ENCODE data around the gene CSNK1G1.
"Not testable (repeated sequence)": the region's sequence is repeated elsewhere in the genome, so short reads cannot be mapped to it uniquely, and the experiment has no call there.

Gene CSNK1G1

DNA sequence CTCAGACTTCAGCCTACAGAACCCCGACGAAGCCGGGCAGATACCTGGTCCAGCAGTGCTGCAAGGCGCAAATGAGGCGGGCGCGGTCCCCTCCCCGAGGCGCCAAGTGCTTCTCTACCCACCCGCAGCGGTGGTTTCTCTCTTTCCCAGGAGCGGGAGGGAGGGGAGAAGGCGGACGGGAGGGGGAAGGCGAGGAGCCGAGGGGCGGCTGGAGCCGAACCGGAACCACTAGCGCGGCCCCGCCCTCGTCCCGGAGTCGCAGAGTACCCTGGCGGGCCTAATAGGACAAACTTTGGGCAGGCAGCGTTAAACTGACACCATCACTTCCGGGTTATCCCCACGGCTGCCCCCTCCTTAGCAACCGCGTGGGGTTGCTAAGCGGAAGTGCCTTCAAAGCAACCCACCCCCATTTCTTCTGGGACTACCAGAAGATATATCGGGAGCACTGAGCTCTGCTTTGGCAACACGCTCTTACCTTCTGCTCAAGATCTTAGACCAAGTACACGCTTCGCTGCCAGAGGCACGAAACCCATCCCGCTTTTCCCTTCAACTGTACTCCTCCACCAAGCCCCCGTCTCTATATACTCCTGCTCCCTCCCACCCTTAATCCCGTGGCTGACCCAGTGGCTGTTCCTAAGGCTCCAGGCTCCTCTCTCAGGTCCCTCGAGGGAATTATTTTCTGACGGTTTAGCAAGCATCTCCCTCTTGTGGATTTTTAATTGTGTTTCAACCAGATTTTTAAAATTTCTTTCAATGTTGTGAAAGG is at the start of gene CSNK1G1:
Gene CSNK1G1 (minus strand): TSS at position 230 of the 766 bp plus-strand sequence. CDS start 55,674 bp downstream, outside the sequence.
- H3K4me3 ChIP-seq (ENCODE audit: control insufficient read depth, low read depth, low read length), result peak within 1 kb of the TSS; percentile 94
- peak; percentile 97 for DNase-seq (ENCODE audit: low read depth)
- TF ChIP-seq, protein P1, sequence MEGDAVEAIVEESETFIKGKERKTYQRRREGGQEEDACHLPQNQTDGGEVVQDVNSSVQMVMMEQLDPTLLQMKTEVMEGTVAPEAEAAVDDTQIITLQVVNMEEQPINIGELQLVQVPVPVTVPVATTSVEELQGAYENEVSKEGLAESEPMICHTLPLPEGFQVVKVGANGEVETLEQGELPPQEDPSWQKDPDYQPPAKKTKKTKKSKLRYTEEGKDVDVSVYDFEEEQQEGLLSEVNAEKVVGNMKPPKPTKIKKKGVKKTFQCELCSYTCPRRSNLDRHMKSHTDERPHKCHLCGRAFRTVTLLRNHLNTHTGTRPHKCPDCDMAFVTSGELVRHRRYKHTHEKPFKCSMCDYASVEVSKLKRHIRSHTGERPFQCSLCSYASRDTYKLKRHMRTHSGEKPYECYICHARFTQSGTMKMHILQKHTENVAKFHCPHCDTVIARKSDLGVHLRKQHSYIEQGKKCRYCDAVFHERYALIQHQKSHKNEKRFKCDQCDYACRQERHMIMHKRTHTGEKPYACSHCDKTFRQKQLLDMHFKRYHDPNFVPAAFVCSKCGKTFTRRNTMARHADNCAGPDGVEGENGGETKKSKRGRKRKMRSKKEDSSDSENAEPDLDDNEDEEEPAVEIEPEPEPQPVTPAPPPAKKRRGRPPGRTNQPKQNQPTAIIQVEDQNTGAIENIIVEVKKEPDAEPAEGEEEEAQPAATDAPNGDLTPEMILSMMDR (conservative IDR thresholded peaks at IDR 0.05; ENCODE audit: control insufficient read depth, insufficient read depth, low read depth, low read length), result peak; percentile 45

DNA sequence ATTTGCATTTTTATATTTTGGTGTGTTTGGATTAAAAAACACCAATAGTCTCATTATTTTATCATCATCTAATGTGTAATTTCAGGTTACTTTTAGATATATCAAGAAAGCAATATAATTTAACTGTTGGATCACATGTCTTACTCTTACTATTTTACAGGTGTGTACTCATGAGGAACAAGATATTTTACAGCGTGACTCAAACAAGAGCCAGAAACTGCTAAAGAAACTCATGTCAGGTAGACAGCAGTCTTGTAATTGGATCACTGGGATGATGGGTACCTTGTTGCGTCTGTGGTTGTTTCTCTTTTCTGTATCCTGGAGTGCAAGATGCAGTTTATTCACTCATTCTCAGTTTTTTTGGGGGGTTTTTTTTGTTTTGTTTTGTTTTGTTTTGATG is 44.6 kb upstream of the CSNK1G1 start:
- TF ChIP-seq, protein P1 (conservative IDR thresholded peaks at IDR 0.05; ENCODE audit: control insufficient read depth, insufficient read depth, low read depth, low read length), result no peak
- no peak for DNase-seq (ENCODE audit: low read depth)
- H3K4me3 ChIP-seq (ENCODE audit: control insufficient read depth, low read depth, low read length), result no peak overlapping the region

DNA sequence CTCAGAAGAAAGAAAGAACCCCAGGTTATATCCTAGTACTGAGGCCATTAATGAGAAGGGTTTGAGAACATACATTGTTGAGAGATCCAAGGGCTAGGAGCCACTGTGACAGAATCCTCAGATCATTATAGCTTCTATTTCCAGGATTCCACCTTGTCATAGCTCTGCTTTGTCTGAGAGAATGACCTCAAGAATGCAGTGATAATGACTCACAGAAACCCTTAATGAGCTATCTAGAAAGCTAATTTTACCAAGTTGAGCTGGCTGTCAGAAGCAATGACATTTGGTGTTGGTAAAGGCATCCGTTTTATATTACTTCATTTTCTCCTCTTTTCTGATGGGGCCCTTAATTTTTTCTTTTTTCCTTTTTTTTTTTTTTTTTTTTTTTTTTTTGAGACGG is 42.6 kb upstream of the CSNK1G1 start:
- TF ChIP-seq, protein P1 (conservative IDR thresholded peaks at IDR 0.05; ENCODE audit: control insufficient read depth, insufficient read depth, low read depth, low read length), result no peak
- no peak for DNase-seq (ENCODE audit: low read depth)
- no peak overlapping the region for H3K4me3 ChIP-seq (ENCODE audit: control insufficient read depth, low read depth, low read length)

DNA sequence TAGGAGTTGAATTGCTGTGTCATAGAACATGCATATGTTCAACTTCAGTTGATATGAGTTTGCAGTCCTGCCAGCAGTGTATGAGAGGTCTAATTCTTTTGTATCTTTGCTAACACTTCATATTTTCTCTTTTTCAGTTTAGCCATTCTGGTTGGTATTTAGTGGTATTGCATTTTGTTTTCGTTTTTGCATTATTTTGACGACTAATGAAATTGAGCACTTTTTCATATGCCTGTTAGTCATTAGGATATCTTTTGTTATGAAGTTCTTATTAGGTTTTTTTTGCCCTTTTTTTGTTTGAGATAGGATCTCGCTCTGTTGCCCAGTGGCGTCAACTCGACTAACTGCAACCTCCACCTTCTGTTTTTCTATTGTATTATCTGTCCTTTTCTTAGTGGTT is 40.8 kb upstream of the CSNK1G1 start:
- TF ChIP-seq, protein P1 (conservative IDR thresholded peaks at IDR 0.05; ENCODE audit: control insufficient read depth, insufficient read depth, low read depth, low read length), result no peak
- no peak overlapping the region for H3K4me3 ChIP-seq (ENCODE audit: control insufficient read depth, low read depth, low read length)
- DNase-seq (ENCODE audit: low read depth), result no peak

DNA sequence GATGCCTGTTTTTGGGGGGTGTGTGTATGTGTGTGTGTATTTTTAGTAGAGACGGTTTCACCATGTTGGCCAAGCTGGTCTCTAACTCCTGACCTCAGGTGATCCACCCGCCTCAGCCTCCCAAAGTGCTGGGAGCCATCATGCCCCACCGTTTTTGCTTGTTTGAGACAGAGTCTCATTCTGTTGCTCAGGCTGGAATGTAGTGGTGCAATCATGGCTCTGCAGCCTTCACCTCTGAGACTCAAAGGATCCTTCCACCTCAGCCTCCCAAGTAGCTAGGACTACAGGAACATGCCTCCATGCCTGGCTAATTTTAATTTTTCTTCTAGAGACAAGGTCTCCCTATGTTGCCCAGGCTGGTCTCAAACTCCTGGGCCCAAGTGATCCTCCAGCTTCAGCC is 36.5 kb upstream of the CSNK1G1 start:
- not testable (repeated sequence) for DNase-seq (ENCODE audit: low read depth); H3K4me3 ChIP-seq (ENCODE audit: control insufficient read depth, low read depth, low read length)

DNA sequence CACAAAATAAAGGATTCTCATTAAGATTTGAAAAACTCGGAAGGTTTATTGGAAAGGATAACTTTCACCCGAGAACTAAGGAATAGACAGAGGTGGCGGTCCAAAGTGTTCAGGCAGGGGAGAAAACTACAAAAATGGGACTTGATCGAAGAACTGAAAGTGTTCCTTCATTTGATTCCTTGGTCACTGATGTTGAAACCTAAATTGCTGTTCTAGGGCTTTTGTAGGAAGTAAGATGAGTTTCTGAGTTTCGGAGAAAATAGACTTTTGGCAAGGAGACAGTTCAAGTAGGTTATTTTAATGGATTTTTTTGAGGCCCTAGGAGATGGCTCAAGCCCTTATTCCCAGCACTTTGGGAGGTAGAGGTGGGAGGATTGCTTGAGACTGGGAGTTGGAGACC is 33.1 kb upstream of the CSNK1G1 start:
- DNase-seq (ENCODE audit: low read depth), result no peak
- TF ChIP-seq, protein P1 (conservative IDR thresholded peaks at IDR 0.05; ENCODE audit: control insufficient read depth, insufficient read depth, low read depth, low read length), result no peak
- H3K4me3 ChIP-seq (ENCODE audit: control insufficient read depth, low read depth, low read length), result no peak overlapping the region

DNA sequence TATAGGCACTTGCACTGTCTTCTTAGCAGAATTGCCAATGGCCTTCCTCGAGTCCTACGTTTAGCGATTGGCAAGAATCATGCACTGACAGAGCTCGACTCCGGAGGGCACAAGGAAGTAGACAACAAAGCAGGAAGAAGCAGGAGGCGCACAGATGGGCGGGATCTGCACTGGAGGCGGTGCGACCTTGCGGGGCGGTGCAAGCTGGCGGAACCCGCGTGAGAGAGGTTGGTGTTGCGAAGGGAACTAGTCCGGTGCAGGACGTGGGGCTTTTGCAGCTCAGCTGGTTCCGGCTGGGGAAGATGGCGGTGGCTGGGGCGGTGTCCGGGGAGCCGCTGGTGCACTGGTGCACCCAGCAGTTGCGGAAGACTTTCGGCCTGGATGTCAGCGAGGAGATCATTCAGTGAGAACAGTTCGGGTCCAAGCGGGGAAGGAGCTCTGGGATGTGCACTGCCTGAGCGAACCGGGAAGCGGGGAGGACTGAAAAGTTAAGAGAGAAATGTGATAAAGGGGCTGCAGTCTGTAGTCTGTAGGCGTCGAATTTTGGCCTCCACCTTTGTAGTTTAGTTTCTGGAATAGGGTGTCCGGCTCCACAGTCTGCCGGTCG is 31.7 kb upstream of the CSNK1G1 start, which contains the start of gene TRIP4:
Gene TRIP4 (plus strand): TSS at position 275 of the 607 bp plus-strand sequence. CDS start 28 bp downstream, at position 303.
- peak within 1 kb of the TSS; percentile 88 for H3K4me3 ChIP-seq (ENCODE audit: control insufficient read depth, low read depth, low read length)

More for the DNA sequence above, 31.7 kb upstream of the CSNK1G1 start, which contains the start of gene TRIP4:
- TF ChIP-seq, protein P1 (conservative IDR thresholded peaks at IDR 0.05; ENCODE audit: control insufficient read depth, insufficient read depth, low read depth, low read length), result no peak
- DNase-seq (ENCODE audit: low read depth), result peak; percentile 97
